GM18499 (cell line): ENCODE measurements around the gene RAD23B.

Experiments used
- ATAC-seq: cut with Tn5 transposase; IDR thresholded peaks from one replicate; pipeline ENCODE4 v1.9.1; 2021; ENCODE audit warnings: moderate number of reproducible peaks; ENCODE audit not compliant: insufficient read depth, unreplicated experiment

RAD23B gene

DNA sequence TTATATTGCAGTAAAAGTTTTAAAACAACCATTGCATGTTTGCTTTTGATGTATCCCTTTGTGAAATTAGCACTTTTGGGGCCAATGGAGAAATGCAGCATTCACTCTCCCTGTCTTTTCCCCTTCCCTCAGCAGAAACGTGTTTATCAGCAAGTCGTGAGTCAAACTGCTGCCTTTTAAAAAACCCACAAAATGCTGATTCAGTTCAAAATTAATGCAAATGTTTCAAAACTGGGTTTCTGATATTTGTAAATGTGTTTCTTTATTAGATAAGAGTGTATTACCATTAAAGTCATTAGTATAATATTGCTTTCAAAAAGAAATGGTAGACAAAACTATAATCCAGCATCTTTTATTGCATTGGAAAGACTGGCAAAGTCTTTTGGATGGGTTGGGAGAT is 47.3 kb downstream of the RAD23B start:
- ATAC-seq, result no peak

DNA sequence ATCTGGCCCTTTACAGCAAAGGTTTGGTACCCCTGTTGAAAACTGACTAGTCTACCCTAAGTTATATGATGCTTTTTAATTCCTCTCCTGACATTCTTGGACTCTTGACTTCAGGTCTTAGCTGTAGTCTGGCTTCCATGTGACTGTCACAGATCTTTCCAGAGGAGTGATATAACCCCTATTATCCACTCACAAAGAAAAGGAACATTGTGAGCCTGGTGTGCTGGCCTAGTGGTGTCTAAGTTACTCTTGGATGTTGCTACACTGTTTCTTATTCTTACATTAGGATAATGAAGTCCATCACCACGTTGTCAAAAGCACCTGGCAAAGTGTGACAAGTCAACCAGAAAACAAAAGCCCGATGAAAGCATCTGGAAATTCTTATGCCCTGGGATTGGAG is 49.8 kb downstream of the RAD23B start:
- ATAC-seq, result no peak

DNA sequence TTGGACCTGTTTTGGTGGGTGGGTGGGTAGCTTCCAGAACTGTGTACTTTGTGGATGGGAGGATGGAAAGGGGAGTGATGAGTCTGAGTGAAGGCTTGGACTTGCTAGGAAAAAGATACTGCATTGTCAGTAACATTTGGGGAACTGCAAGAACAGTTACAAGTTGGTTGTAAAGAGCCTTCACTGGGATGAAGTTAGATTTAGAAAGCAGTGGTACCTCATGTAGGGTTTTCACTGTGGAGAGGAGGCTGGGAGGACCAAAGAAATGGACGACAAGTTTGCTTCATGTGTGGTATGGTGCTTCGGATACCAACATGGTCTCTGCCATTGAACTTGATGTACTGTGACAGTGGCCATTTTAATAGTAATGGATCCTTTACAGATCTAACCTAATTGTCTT is 50.3 kb downstream of the RAD23B start:
- ATAC-seq, result no peak

DNA sequence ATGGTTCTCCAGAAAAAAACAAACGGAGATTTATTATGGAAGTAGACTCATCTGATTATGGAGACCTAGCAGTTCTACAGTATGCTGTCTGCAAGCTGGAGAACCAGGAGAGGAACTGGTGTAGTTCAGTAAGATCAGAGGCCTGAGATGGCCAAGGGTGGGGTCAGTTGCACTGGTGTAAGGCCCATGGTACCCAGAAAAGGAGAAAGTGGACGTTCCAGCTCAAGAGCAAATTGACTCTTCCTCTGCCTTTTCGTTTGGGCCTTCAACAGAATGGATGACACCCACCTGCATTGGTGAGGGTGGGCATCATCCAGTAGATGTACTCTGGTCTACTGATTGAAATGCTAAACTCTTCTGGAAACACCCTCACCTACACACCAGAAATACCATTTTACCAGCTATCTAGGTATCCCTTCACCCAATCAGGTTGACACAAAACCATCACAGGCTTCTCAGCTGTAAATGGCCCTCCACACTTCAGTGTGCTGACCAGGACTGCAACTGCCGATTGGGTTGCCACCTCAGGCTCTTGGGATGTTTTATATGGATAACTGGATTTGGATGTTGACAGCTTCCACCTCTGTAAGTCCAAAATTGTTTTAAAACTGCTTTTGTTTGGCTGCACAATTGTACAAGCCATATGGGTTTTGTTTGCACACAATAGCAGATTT is 51.2 kb downstream of the RAD23B start:
- no peak for ATAC-seq

DNA sequence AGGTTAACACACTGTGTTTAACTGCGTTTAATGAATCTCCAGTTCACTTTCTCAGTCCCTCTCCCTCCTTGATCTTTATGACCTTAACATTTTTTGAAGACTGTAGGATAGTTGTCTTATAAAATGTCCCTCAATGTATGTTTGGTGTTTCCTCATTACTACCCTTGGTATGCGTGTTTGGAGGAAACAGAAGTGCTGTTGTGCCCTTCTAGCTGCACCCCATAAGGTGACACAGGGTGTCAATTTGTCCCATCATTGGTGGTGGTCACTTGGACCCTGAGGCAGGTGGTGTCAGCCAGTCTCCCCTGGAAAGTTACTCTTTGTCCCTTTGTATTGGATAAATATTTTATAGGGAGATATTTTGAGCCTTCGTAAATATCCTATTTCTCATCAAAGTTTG is 52.3 kb downstream of the RAD23B start:
- no peak for ATAC-seq

DNA sequence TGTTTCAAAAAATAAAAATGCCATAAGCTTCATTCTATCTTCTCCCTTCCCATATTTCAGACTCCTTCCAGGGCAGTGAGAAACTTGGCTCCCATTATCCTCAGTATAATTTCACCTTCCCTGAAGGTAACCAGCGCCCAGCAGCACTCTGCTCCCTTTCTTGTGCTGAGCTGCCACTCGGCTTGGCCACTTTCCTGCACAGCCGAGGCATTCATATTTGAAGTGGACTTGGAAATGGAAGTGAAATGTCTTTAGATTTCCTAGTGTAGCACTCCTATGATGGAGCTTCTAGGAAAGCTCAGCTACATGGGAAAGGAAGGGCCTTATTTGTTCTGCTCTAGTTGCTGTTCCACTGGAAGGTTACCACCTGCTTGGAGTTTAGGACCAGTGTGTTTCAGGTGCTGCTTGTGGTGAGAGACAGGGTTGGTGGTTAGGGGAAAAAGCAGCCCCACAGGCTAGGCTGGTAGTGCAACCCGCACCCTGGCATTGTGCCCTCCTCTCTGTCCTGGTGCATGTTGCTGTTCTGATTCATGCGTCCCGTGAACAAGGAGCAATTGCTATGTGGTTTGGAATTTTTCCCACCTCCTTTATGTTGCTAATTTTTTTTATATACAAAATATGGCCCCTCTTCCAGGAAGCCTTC is 53.8 kb downstream of the RAD23B start:
- ATAC-seq, result no peak

DNA sequence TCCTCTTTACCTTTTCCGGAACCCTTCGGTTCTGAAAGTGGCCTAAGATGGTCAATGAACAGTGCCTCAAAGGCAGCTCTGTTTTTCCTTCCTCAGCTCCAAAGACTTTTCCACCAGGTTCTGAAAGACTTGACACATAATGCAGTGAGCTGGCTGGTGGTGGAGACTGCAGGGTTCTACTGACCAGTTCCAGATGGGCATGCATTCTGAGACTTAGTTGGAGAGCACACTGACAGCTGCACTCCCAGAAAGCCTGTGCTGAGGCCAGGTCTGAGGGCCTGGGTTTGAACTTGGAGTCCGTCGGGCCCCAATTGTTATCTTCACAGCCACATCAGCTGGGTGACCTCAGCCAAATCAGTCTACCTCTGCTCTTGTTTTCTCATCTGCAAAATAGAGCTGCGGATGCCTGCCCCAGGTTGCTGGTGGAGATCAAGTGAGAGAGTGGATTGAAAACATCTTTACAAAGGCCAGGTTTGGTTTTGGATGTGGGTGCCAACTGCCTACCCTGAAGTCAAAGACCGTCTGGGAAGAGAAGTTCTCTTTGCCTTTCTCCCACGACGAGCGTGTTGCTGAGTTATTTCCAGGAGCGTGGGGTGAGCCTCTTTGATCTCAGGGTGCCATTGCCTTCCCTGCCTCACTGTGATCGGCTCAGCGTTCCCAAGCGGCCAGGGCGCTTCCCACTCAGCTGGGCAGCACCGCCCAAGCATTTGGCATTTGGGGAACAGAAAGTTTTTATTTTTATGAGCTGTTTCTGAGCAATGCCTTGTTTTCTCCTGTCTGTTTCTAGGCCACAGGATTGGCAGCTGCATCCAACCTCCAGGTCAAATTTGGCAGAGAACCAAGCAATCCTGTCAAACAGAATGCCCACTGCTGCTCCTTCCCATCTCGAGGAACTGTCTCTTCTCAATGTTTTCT is 54.9 kb downstream of the RAD23B start:
- no peak for ATAC-seq

DNA sequence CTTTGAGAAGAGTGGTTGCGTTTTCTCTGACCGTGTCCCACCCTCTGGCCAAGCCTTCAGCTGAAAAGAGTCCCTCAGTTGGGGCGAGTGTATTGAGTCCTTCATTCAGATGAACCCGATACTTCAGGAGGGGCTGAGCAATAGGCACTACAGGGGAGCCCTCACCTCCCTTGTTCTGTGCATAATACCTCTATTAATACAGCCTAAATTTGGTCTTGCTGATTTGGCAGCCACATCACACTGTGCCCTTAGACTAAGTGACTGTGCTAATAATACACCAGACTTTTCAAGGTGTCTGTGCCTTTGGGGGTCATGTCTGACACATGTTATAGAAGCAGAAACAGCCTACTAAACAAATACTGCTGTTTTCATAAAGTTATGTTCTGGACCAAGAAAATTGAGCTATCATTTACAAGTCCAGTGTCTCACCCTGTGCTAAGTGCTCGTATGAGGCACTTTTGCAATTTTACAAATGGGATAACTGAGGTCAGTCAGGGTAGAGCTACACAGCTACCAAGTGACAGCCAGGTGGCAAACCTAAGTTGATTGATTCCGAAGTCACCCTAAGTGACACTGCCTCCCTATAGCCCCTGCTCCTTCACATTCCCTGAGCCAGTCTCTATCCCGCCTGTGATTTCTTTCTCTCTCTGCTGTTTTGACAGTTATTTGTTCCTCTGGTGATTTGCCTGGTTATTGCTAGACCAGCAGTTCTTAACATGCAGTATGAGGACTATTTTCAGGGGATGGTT is 56.0 kb downstream of the RAD23B start:
- no peak for ATAC-seq

DNA sequence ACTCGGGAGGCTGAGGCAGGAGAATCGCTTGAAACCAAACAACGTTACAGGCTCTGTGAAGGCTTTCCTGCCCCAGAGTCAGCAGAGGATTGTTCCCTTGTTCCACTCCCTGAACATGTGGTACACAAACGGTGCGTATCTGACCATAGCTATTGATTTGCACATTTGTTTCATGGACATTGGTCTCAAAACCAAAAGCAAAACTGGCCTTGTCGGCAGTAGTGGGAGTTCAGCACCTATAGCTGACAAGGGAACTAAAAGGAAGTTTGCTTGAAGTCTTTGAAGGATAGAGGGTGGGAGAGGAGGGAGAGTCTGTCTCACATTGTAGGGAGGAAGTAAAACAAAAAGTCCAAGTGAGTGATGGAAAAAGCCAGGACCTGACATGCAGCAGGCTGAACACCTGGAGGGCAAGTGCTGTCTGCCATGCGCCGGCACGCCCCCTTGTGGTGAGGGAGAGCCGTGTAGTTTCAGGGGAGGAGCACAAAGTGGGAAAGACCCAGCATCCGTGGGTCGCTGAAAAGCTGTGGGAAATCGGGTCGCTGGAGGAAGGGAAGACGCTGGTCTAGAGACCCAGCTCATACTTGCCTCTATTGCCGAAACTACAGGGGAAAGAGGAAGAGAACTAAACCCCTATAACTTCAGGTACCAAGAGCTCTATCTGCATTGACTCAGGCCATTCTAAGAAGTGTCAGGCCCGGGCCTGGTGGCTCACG is 58.0 kb downstream of the RAD23B start:
- ATAC-seq, result peak; percentile 59

DNA sequence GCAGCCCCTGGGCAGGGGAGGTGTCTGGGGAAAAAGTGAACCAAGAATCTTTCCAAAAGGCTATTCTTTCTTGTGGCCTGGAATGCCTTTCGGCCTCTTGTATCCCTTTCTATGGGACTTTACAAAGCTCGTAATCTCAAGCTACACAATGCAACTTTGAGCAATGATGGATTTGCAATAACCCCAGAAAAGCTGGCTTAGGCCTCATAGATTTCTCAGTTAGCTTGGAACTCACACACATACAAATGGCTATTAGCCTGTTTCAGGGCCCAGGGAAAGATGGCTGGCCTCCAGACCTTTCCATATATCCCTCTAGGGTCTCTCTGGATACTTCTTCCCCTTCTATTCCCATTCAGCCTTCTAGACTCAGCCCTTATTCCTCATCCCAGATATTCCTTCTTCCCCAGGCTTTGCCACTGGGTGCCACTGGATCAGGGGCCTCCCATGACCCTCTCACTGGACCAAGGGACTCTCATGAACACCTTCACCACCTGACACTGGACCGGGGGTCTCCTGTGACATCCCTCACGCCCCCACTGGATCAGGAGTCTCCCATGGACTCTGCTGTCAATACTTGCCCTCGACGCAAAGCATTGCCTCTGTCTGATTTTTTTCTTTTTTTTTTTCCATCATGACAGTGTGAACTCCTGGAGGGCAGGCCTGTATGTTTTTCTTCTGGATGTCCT is 59.5 kb downstream of the RAD23B start:
- ATAC-seq, result no peak

DNA sequence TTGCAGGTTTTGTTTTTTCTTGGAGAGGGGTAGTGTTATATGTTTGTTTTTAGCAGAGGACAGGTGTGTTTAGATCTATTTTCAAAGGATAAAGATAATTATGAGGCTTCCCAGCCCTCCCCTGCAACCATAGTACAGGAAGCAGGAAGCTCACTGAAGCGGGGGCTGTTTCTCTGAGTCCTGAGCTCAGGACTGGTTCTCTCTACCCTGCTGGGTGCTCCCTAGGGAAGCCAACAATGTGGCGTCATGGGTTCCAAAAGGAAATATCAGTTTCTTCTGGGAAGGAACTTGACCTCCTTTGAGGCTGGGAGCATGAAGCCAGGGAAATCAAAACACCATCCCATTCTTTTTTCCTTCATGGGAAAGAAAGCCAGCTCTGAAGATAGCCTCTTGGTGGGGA is 62.2 kb downstream of the RAD23B start:
- ATAC-seq, result no peak

DNA sequence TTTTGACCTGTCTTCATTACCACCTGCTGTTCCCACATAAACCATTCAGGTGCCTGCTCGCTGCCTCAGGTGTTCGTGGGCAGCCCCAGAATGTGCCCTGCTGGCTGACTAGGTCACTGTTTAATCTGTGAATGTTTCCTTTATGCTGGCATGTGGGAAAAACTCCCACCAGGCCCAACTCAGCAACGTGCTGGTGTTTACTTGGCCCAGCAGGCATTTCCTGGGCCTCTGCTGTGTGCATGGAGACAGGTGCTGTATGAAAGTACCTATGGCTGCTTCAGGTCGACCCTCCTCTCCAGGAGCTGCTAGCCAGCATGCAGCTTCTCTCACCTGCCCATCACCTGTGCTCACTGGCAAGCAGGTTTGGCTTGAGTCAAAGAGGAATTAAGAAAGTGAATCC is 65.8 kb downstream of the RAD23B start:
- ATAC-seq, result no peak

DNA sequence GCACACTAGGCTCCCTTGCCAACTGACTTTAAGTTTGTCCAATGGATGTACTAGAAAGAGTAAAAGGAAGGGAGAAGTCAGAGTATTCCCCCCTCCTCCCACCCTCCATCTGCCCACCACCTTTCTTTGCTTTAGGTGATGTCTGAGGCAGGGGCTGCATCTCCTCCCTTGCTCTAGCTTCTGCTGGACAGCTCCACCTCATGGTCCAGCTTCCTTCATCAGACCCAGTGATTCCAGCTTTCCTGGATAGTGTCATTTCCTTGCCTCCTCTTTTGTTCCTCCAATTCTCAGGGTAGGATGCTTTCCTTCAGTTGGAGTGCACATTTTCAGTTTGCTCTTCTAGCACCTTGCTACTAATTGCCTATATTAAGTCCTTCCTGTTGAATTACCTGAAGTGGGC is 67.4 kb downstream of the RAD23B start:
- no peak for ATAC-seq

DNA sequence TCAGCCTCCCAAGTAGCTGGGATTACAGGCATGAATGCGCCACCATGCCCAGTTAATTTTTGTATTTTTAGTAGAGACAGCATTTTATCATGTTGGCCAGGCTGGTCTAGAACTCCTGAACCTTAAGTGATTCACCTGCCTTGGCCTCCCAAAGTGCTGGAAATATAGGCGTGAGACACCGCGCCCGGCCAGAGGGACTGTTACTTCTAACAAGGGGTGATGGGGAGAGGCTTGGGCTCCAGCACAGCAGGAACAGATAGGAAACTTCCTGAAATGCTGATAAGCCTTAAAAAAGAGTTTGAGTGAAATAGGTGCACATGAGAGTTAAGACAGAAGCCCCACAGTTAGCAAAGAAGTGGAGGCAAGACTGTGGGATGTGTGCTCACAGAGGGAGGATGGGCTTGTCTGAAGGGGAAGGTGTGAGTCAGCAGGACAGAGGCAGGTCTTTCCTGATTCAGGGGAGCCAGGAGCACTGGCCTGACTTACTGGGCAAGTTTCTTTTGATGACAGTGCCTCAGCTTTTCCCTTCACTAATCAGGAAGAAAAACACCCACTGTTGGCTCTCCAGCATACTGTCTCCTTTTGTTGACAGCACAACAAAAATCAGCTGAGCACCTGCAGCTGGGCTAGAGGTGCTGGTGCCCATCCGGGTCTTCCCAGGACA is 68.4 kb downstream of the RAD23B start:
- ATAC-seq, result no peak

DNA sequence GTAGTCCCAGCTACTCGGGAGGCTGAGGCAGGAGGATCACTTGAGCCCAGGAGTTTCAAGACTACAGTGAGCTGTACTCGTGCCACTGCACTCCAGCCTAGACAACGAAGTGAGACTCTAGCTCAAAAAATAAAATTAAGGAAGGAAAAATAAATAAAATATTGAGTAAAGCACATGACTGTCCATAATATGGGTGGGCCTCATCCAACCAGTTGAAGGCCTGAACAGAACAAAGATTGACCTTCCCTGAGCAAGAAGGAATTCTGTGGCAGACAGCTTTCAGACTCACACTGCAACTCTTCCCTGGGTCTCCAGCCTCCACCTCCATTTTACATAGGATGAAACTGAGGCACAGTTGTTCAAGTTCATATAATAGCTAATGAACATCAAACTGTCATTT is 72.3 kb downstream of the RAD23B start:
- ATAC-seq, result no peak

DNA sequence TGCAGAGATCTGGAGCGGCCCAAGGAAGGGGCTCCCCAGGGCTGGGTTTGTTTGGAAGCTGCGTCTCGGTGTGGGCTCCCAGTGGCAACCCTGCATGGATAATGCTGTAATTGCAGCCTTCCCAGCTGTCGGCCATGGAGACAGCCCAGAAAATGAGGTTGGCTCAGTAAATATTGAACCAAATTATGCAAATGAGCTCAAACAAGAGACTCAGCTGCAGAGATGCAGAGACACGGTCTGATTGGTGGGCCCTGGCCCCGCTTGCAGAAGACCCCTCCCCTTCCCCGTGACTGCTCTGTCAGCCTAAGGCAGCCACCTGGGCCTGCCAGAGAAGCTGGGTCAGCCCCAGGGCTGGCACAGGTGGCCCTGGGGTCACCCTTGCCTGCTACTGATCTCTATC is 75.9 kb downstream of the RAD23B start:
- ATAC-seq, result no peak

DNA sequence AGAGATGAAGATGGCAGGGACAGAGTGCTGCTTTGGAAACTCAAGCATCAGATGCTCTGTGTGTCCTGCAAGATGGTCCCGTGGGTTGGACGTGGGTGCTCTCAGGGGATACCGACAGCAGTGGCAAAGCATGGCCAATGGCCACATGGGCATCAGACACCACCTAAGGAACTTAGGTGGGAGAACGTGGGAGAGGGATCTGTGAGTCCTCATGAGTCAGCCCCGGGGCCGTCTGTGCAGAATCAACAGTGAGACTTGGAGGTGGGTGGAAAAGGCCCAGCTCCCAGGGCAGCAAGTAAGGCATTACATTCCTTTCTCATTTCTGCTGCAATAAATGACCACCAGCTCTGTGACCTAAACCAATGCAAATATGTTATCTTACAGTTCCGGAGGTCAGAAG is 77.0 kb downstream of the RAD23B start:
- no peak for ATAC-seq

DNA sequence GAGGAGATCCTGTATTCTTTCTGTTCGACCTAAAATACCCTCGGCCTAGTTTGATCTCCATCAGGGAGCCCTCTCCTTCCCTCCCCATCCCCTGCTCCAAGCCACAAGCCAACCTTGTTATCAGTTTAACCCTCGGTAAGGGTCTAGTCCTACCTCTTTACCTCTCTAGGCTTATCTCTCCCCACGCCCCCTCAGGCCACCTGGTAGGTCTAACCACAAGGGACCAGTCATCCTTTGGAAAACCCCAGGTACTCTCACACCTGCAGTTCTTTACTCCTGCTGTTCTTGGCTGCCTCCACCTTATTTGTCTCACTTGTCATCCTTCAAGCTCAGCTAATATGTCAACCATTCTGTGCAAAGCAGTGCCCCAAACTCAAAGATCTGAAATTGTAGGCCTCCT is 78.7 kb downstream of the RAD23B start:
- ATAC-seq, result no peak
